Measurements from ENCODE around the gene LRP8. TPM values are rescaled to one million over a fixed set of nuclear protein-coding genes. Genes with fewer than 3 reads are reported as not detected.

The LRP8 gene
- total RNA-seq = 27.6 and 34.8 TPM in 2 replicates

GRCh38 chr1:53328009-53328461 lies at the start of gene LRP8:
LRP8 (minus strand) TSS chr1:53328070; CDS start chr1:53327912, 158 bp downstream.
- no peak for TF ChIP-seq CTCF (IDR thresholded peaks at IDR 0.05; ENCODE audit: insufficient read depth, low read depth, low read length)
- peak within 1 kb of the TSS; percentile 86 for H3K4me3 ChIP-seq (ENCODE audit: low read depth, low read length)
- DNase-seq (ENCODE audit: low read depth) = peak; percentile 67

- no peak for DNase-seq (ENCODE audit: low read depth)
- TF ChIP-seq CTCF (IDR thresholded peaks at IDR 0.05; ENCODE audit: insufficient read depth, low read depth, low read length) = no peak
- no peak overlapping the region for H3K4me3 ChIP-seq (ENCODE audit: low read depth, low read length)
These were observed 49.6 kb upstream of the LRP8 start for GRCh38 chr1:53377438-53377841.

- no peak overlapping the region for H3K4me3 ChIP-seq (ENCODE audit: low read depth, low read length)
- TF ChIP-seq CTCF (IDR thresholded peaks at IDR 0.05; ENCODE audit: insufficient read depth, low read depth, low read length) = no peak
- DNase-seq (ENCODE audit: low read depth) = no peak
These were observed 49.0 kb upstream of the LRP8 start for GRCh38 chr1:53376742-53377437.

- H3K4me3 ChIP-seq (ENCODE audit: low read depth, low read length) = no peak overlapping the region
- DNase-seq (ENCODE audit: low read depth) = no peak
- TF ChIP-seq CTCF (IDR thresholded peaks at IDR 0.05; ENCODE audit: insufficient read depth, low read depth, low read length) = no peak
These were observed 48.2 kb upstream of the LRP8 start for GRCh38 chr1:53376041-53376461.

- no peak for TF ChIP-seq CTCF (IDR thresholded peaks at IDR 0.05; ENCODE audit: insufficient read depth, low read depth, low read length)
- no peak overlapping the region for H3K4me3 ChIP-seq (ENCODE audit: low read depth, low read length)
- DNase-seq (ENCODE audit: low read depth) = no peak
These were observed 47.6 kb upstream of the LRP8 start for GRCh38 chr1:53375440-53375839.

- TF ChIP-seq CTCF (IDR thresholded peaks at IDR 0.05; ENCODE audit: insufficient read depth, low read depth, low read length) = no peak
- H3K4me3 ChIP-seq (ENCODE audit: low read depth, low read length) = no peak overlapping the region
- no peak for DNase-seq (ENCODE audit: low read depth)
These were observed 45.4 kb upstream of the LRP8 start for GRCh38 chr1:53373246-53373645.
